ENCODE results near the gene MUC5AC. TPM values are rescaled to one million over a fixed set of nuclear protein-coding genes. Genes with fewer than 3 reads are reported as not detected.

Gene MUC5AC
- total RNA-seq, 4 donors from 2014 or later = not detected

GRCh38 chr11:1227551-1228100 lies 69.9 kb downstream of the MUC5AC start:
- H3K9me3 ChIP-seq = no peaks in the 10 kb centered on the region
- no peak overlapping the region for H3K4me3 ChIP-seq
- H3K36me3 ChIP-seq = no peaks in the 10 kb centered on the region
- intact Hi-C loops (cut with DNase I; ENCODE audit: low total_unique reads) (no loop called here), in situ Hi-C loops (cut with MboI; ENCODE audit: low sequenced_read_pairs in 4 of 4) (no loop called here)
- H3K27me3 ChIP-seq = peaks cover 14 to 40% (median 36%) of the 10 kb centered on the region in 3 donors
- ATAC-seq (no peak), DNase-seq (no peak)
- TF ChIP-seq CTCF (IDR thresholded peaks at IDR 0.05 in 4 of 5, conservative IDR thresholded peaks at IDR 0.05 in 1 of 5) (no peak), POLR2A (IDR thresholded peaks at IDR 0.05) (no peak)
- H3K4me1 ChIP-seq = no peaks in the 10 kb centered on the region
- no peak overlapping the region for H3K27ac ChIP-seq

GRCh38 chr11:1228101-1228821 lies 70.5 kb downstream of the MUC5AC start:
- Histone ChIP-seq H3K4me3 (no peak overlapping the region), H3K36me3 (no peaks in the 10 kb centered on the region), H3K4me1 (no peaks in the 10 kb centered on the region), H3K9me3 (no peaks in the 10 kb centered on the region), H3K27ac (no peak overlapping the region), H3K27me3 (peaks cover 10 to 34% (median 30%) of the 10 kb centered on the region in 3 donors)
- ATAC-seq (no peak), DNase-seq (no peak)
- intact Hi-C loops (cut with DNase I; ENCODE audit: low total_unique reads) (no loop called here), in situ Hi-C loops (cut with MboI; ENCODE audit: low sequenced_read_pairs in 4 of 4) (no loop called here)
- TF ChIP-seq POLR2A (IDR thresholded peaks at IDR 0.05) (no peak), CTCF (IDR thresholded peaks at IDR 0.05 in 4 of 5, conservative IDR thresholded peaks at IDR 0.05 in 1 of 5) (no peak)

- H3K27ac ChIP-seq = no peak overlapping the region
- DNase-seq (no peak), ATAC-seq (no peak)
- no peaks in the 10 kb centered on the region for H3K4me1 ChIP-seq
- intact Hi-C loops (cut with DNase I; ENCODE audit: low total_unique reads) = no loop called here
- TF ChIP-seq CTCF (IDR thresholded peaks at IDR 0.05 in 4 of 5, conservative IDR thresholded peaks at IDR 0.05 in 1 of 5) (no peak), POLR2A (IDR thresholded peaks at IDR 0.05) (no peak)
- in situ Hi-C loops (cut with MboI; ENCODE audit: low sequenced_read_pairs in 4 of 4) = no loop called here
- no peaks in the 10 kb centered on the region for H3K36me3 ChIP-seq
- no peak overlapping the region for H3K4me3 ChIP-seq
- no peaks in the 10 kb centered on the region for H3K9me3 ChIP-seq
- H3K27me3 ChIP-seq = peaks cover 4 to 27% (median 23%) of the 10 kb centered on the region in 3 donors
Observed at GRCh38 chr11:1228921-1229451, 71.2 kb downstream of the MUC5AC start.

- TF ChIP-seq POLR2A (IDR thresholded peaks at IDR 0.05) (no peak), CTCF (IDR thresholded peaks at IDR 0.05 in 4 of 5, conservative IDR thresholded peaks at IDR 0.05 in 1 of 5) (no peak)
- intact Hi-C loops (cut with DNase I; ENCODE audit: low total_unique reads) (no loop called here), in situ Hi-C loops (cut with MboI; ENCODE audit: low sequenced_read_pairs in 4 of 4) (no loop called here)
- H3K36me3 ChIP-seq = no peaks in the 10 kb centered on the region
- H3K4me1 ChIP-seq = no peaks in the 10 kb centered on the region
- H3K27me3 ChIP-seq = peaks cover 3 to 24% (median 20%) of the 10 kb centered on the region in 3 donors
- H3K27ac ChIP-seq = no peak overlapping the region
- H3K9me3 ChIP-seq = no peaks in the 10 kb centered on the region
- ATAC-seq (no peak), DNase-seq (no peak)
- no peak overlapping the region for H3K4me3 ChIP-seq
Observed at GRCh38 chr11:1229471-1230120, 71.8 kb downstream of the MUC5AC start.

Data from gastrocnemius medialis (tissue), 4 donors.